NOMO-1 treated with dmso at 0.1 percent for 144 hours (cell line): ENCODE data around the gene HK1.
A peak's percentile ranks its signal among the peaks of the same experiment; 100 is the strongest.

Experiments
- DNase-seq: peaks from one replicate; lab custom pipeline; 2025; ENCODE audit not compliant: unreplicated experiment; lab: John Stamatoyannopoulos, UW

The HK1 gene

DNA sequence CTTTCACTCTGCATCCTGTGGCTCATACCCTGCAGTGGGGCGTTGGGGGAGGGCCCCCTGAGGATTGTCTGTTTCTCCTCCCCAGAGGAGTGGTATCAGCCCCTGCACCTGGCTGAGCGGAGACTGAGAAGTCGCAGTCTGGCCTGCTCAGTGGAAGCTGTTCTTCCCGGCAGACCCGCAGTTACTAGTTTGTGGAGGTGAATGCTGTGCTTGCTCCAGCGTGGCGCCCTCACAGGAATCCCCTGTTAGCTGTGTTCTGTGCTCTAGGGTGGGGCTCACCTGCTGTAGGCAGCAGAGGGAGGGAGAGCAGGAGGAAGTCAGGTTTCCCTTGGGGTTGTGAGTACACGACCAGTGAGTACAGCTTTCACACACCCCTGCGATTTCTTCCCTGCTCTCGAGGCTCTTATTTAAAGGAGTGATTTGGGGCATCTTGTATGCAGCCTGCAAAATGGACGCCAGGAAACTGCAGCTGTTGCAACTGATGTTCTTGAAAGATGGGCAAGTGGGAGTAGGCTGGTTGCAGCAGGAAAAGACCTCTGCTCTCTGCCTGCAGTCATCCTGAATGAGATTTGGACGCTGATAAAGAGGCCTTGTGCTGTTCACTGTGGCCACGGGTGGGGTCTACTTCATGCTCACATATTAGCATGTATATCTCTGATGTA lies 66.4 kb downstream of the HK1 start:
- DNase-seq = no peak

DNA sequence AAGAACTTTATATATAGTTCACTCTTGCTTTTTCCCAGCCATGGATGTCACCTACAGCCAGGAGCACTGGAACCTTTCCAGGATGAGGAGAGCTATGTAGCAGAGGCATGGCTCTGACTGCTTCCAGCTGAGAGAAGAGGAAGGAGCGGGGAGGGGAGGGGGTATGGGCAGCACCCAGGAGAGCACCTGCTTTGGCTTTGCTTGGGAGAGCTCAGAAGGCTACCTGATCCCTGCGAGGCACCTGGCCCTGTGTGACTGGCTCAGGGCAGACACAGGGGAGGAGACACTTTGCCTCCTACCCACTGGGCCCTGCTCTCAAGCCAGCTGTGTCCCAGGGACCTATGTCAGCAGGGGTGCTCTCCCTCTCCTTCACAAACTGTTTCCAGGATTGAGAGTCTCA lies 67.1 kb downstream of the HK1 start:
- DNase-seq = no peak

DNA sequence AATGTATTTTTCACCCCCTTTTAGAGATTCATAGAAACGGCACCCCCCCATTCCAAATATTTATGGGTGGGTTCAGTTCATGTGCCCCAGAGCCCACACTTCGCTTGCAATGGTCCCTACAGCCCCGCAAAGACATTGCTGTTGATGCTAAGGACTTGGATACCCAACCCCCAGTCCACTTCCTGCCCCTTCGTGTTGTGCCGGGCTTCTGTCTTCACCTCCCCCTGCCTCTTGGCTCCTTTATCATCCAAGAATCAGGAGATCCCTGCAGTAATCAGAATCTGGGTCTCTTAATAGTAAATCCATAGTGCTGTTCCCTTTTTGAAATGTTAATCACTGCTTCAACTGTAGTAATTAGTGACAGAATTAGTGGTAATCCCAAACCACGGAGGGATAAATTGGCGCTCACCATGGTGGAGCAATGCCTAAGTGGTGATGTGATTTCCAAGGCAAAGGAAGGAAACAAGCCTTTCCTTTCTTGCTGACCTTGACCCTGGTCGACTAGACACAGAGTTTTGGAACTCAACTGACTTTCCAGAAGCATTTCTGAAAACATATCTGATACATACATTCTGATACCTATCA lies 67.7 kb downstream of the HK1 start:
- no peak for DNase-seq

DNA sequence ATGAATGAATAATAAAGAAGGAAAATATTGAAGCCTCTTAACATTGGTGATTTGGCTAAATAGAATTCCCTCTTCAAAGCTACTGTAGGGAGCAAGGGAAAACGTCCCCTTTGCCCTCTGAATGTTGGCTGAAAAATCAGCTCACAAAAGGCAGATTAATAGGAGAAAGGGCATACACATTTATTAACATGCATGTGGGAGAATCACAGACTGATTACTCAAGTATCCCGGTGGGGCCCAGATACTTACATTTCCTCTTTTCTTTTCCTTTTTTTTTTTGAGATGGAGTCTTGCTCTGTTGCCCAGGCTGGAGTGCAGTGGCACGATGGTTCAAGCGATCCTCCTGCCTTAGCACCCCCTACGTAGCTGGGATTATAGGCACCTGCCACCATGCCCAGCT lies 68.5 kb downstream of the HK1 start:
- DNase-seq = no peak

DNA sequence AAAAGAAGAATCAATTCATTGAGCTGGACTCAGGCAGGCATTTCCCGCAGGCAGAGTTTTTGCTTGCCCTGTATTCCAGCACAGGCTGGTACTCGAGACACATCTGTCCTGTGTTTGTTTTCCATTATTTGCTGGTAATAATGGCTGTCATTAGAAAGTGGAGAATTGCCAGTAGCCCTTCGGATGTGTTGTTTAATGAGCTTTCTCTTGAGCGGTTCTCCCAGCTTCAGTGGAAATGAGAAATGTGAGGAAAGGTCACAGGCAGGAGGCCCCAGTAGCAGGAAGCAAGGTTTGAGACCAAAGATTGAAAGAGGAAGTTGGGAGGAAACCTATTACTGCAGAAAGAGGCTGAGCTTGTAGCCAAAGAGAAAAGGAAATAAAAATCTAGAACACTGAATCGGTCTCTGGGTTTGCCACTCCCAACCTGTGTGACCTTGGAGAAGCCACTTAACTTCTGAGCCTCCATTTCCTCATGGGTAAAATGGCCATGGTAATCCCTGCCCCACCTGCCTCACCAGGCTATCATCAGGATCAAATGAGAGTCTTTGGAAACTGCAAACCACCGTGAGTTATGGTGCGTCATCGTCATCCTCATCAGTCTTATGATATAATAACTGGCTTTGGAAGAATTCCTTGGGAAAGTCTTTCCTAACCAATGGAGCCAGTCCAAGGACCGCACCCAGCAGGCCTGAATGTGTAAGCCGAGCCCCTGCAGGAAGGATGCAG lies 70.7 kb downstream of the HK1 start:
- DNase-seq = peak; percentile 82

DNA sequence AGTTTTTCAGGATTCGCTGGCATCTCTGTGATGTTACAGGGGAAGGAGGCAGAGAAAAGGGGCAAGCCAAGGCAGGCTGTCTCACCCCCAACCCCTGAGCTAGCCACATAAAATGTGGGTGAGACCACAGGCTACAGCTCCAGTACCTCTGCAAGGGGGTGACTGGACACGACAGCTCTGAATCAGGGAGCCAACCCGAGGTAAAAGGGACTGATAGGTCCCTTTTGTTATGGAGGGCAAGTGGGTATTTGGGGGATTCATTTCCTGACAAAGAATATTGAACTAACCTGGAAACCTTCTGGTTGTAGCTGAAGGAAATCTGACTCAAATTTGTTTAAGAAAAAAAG lies 71.2 kb downstream of the HK1 start:
- no peak for DNase-seq

DNA sequence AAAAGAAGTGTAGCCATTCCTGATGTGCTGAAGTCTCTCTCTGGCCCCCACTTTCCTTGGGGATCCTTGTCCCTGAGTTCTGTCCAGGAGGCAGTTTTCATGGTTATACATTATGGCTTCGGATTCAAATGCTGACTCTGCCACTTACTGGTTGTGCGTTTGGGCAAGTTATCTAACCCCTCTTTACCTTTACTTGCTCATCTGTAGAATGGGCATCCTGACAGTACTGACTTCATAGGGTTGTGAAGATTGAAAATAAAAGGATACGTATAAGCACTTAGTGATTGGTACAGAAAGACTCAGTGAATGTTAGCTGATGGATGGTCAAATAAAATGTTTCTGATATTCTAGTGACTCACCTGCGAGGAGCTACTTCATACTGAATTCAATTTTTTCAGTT lies 73.3 kb downstream of the HK1 start:
- DNase-seq = no peak

DNA sequence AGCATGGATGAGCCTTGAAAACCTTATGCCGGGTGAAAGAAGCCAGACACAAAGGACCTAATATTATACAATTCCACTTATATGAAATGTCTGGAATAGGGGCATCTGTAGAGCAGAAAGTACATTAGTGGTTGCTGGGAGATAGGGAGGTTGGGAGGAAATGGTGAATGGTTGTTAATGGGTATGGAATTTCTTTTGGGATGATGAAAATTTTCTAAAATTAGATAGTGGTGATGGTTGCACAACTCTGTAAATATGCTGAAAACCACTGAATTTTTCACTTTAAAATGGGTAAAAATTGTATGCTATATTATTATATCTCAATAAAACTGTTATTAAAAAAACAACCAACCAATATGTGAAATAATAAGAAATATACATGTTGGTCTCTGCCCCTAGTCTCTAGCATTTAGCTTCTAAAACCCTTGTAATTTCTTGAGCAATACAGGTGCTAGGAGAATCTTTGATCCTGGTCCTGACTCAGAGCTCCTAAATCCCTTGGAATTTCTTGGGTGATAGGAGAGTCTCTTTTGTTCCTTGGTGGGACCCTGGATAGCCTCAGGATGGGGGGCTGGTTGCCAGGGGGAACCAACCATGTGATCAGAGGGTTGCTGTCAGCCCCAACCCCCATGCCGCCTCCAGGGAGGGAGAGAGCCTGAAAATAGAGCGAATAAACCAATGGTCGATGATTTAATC lies 74.4 kb downstream of the HK1 start:
- no peak for DNase-seq

DNA sequence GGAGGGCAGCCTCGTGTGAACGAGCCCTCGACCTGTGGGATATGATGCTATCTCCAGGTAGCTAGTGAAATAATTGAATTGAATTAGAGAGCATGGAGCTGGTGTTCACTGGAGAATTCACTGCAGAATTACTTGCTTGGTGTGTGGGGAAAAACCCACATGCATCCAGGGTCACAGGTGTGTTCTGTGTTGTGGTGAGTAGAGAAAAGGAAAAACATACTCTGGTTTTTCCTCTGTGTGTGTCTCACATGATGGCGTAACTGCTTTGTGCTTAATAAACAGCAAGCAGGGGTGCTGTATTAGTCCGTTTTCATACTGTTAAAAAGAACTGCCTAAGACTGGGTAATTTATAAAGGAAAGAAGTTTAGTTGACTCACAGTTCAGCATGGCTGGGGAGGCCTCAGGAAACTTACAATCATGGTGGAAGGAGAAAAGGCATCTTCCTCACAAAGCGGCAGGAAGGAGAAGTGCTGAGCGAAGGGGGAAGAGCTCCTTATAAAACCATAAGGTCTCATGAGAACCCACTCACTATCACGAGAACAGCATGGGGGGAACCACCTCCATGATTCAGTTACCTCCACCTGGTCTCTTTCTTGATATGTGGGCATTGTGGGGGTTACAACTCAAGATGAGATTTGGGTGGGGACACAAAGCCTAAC lies 75.8 kb downstream of the HK1 start:
- DNase-seq = no peak

DNA sequence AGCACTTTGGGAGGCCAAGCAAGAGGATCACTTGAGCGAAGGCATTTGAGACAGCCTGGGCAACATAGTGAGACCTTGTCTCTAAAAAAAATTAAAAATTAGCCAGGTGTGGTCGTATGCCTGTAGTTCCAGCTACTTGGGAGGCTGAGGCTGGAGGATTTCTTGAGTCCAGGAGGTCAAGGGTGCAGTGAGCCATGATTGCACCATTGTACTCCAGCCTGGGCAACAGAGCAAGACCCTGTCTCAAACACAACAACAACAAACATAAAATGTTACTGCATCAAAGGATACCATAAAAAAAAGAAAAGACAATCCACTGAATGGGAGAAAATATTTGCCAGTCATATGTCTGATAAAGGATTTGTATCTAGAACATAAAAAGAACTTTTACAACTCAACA lies 77.9 kb downstream of the HK1 start:
- DNase-seq = no peak

DNA sequence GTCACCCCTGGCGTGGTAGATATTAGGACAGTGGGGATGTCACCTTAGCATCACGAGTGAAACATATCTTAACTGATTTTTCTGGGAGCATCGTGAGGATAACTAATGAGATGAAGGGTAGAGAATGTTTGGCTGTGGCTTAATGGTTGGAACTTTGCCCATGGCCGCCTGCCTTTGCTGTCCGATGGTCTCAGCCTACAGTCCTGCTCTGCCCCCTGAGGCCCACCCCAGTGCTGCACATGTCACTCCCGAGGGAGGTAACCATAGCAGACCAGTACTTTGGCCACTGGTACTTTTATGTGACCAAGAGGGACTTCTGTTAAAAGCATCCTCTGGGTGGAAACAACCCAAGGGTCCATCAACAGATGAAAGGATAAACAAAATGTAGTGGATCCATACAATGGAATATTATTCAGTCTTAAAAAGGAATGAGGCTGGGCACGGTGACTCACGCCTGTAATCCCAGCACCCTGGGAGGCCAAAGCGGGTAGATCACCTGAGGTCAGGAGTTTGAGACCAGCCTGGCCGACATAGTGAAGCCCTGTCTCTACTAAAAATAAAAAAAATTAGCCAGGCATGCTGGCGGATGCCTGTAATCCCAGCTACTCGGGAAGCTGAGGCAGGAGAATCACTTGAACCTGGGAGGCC lies 80.0 kb downstream of the HK1 start:
- DNase-seq = no peak

DNA sequence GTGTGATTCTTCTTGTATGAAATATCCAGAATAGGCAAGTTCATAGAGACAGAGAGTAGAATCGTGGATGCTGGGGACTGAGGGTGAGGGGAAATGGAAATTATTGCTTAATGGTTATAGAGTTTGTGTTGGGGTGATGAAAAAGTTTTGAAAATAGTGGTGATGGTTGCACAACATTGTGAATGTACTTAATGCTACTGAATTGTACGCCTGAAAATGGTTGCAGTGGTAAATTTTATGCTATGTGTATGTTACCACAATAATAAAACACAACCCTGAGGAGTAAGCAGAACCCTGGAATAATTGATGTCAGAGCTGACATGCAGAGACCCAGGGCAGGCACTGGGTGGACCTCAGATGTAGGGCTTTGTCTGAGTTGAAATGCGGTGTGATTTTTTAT lies 80.9 kb downstream of the HK1 start:
- DNase-seq = peak; percentile 35

DNA sequence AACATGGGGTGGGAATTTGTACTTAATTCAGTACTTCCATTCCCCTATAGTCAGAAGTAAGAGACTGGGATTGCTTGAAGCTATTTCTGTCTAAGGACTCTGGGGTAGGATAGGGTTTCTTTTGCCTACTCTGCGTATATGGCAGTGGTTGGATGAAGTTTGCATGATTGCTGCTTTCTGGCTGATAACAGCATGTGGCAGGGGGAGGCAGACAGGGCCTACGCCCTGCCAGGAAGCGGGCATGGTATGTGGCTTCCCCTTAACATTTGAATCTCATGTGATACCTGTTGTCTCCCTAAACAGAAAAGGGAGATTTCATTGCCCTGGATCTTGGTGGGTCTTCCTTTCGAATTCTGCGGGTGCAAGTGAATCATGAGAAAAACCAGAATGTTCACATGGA lies 81.3 kb downstream of the HK1 start:
- no peak for DNase-seq

DNA sequence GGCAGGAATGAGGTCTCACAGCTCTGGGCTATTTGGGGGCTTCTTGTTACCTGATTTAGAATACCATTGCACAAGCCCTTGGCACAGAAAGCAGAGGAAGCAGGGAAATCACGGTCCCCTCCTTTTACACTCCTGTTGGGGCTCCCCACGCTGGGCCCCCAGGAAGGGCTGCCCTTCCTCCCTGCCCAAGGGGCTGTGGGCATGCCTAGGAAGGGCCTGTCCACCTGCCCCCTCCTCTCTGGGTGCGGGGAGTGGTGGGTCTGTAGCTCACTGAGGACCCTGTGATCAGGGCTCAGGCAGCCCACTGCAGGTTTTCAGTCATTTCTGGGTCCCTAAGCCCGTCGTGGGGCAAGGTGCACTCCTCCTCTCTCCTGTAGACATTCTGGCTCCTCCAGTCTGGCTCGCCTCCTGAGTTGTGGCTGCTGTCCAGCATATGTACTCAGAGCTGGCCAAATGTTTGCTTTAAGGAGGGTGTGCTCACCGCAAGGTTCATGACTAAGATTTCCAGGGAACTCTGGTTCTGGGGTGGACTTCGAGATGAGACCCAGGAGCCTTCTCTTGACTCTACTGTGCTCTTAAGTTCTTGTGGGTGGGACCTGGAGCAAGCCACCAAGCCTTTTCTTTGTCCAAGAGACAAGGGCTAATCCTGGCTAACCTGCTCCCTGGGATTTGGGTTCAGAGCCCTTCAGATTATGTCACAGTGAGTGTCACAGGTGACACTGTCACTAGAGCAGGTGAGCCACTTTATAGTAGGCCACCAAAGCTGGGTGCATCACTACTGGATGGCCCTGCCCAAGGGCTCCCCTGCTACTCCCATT lies 82.4 kb downstream of the HK1 start:
- DNase-seq = no peak

DNA sequence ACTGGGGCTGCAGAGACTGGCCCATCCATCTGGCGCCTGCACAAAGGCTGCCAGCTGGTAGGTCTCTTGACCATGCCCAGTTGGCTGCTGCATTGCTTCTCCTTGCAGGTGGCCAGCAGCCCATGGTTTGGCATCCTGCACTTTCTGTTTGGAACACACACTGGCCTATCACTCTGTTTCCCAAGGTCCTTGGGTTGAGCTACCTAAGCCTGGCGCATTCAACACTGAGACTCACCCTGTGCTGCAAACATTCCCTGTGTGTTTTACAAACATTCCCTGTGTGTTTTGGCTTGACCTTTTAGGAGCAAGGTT lies 83.0 kb downstream of the HK1 start:
- no peak for DNase-seq

DNA sequence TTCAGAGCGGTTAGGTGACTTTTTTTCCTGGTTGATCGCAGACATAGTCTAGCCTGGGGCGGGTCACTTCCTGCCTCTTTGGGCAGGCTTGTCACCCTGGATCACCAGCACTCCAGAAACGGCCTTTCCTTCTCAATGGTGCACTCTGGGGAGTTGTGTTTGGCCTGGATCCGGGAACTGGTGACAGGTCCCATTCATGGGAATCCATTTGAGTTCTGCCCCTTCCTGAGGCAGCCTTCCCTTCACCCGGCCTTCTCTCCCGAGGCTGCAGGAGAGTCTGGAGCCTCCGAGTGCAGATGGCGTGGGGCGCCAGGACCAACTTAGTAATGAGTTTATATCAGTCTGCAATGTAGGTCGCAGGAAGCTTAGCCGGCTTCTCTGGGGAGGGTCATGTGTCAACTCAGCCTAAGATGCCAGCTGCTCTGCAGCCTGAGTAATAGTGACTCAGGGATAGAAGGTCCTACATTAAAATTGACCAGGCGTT lies 84.2 kb downstream of the HK1 start:
- DNase-seq = no peak

DNA sequence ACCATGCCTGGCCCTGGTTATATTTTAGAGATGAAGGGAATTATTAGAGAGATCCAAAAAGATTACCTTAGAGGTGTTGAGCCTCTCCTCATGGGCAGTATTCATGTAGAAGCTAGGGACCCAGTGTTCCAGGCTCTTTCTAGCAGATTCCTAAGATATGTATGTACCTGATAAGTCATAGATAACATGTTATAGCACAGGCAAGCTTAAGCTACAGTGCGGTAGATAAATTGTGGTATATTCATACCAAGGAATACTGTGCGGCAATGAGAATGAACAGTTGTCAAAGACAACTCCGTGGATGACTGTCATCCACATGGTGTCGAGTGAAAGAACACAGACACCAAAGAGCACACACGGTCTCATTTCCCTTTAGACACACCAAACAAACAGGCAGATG lies 85.4 kb downstream of the HK1 start:
- no peak for DNase-seq

DNA sequence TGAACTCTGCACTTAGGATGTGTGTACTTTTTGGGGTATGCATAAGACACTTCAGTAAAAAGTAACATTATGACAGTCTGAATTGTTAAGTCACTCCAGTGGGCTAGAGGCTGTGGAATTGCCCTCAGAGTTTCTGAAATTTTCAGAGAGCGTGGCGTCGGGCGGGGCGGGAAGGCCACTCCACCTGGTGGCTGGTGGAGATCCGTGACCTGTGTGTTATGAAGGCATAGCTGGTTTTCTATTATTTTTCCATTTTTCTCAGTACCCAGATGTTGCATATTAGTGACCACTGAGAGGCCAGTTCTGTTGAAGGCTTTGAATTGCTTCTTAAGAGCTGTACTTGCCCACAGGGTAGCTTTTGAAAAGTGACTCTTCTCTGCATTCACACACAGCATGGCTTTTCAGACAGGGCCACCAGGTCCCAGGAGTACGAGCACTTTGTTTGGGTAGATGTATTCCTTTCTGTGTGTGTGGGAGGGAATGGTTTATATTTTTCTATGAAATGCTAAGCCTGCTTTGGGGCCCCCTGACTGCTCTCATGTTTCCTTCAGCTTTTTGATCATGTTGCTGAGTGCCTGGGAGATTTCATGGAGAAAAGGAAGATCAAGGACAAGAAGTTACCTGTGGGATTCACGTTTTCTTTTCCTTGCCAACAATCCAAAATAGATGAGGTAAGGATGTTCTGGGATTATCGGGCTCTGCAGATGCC lies 86.1 kb downstream of the HK1 start:
- DNase-seq = no peak

DNA sequence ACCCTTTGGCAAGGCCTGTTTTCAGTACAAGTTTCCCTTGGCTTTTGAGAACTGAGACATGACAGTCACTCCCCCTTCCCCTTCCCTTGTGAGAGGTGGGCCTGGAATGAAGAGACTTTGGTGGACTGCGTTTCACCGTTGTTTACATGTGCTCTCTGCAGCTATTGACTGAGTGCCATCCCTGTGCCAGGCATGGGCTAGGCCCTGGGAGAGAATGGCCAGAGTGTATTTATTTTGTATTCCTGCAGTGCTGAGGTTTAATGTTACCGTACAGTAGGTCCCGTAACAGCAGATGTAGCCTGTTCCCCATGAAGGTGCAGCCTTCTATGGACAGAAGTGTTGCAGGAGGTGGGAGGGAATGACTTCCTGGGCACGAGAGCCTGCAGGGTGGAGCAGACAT lies 88.4 kb downstream of the HK1 start:
- no peak for DNase-seq

DNA sequence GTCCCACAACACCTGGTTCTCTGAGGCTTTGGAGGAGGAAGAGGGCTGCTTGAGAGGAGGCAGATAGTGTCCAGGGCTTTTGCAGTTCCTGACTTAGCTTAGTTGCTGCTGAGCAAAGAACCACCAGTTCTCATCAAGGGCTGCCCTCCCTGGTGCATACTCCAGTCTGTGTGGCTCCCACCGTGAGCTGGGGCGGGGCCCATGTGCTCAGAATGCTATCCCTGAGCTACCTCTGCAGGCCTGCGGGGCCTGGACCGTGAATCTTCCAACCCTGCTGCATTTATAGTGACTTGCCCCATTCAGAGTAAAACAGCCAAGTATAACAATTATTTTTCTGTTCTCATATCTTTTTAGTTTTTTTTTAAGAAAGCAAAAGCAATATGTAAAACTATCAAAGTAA lies 89.2 kb downstream of the HK1 start:
- DNase-seq = no peak
